Panc1 (cell line): ENCODE data around the gene ATP11A.

Experiments
- CTCF ChIP-seq: fragments of 450-650 bp; IDR thresholded peaks from 2 replicates; pipeline ENCODE4 v1.5.1; 2017; ENCODE audit warnings: mild to moderate bottlenecking
- POLR2AphosphoS5 ChIP-seq: IDR thresholded peaks from 2 replicates; pipeline ENCODE4 v1.6.1; 2012; ENCODE audit warnings: mild to moderate bottlenecking, low read depth, low read length, moderate library complexity
- REST ChIP-seq, 2 experiments: IDR thresholded peaks; 2 replicates each; pipeline ENCODE4 v1.6.1; 2011 to 2012; ENCODE audit warnings: low read depth in 2 of 2, control low read depth in 1 of 2, low read length in 1 of 2, mild to moderate bottlenecking in 1 of 2, moderate library complexity in 1 of 2; ENCODE audit not compliant: insufficient read depth in 1 of 2
- TCF7L2 ChIP-seq: IDR thresholded peaks from 2 replicates; pipeline ENCODE4 v1.6.1; 2011; ENCODE audit warnings: mild to moderate bottlenecking, low read depth, low read length, inconsistent platforms

- TF ChIP-seq POLR2AphosphoS5 (no peak), CTCF (no peak), REST (IDR thresholded peaks at IDR 0.05; ENCODE audit: insufficient read depth in 1 of 2, low read depth in 2 of 2, low read length in 1 of 2) (no peak), TCF7L2 (no peak)
These were observed 56.2 kb downstream of the ATP11A start for GRCh38 chr13:112746044-112746443.
